Head of caudate nucleus (tissue), 42 donors: ENCODE data around the gene SLC14A1.

Experiments used
- DNase-seq, 42 donors: peaks; one replicate each; pipeline versions ENCODE4 v3.0.0 to v3.0.0-alpha.2; 2020 to 2021; ENCODE audit warnings: mixed read lengths in 7 of 42
- intact Hi-C: fragments of 100-400 bp; cut with DNase I; formaldehyde crosslinking; loops from one replicate; pipeline ENCODE4 v1.15.0; 2022

Gene SLC14A1

GRCh38 chr18:45783097-45784075, 59.4 kb downstream of the SLC14A1 start:
- DNase-seq: no peak
- intact Hi-C loops: no loop called here

- intact Hi-C loops: no loop called here
- DNase-seq: no peak
Measured at GRCh38 chr18:45785134-45785533, 61.2 kb downstream of the SLC14A1 start.

GRCh38 chr18:45786941-45787340, 63.0 kb downstream of the SLC14A1 start:
- DNase-seq: no peak
- intact Hi-C loops: no loop called here

- intact Hi-C loops: no loop called here
- DNase-seq: no peak
Measured at GRCh38 chr18:45787346-45787745, 63.4 kb downstream of the SLC14A1 start.

GRCh38 chr18:45788861-45789260, 64.9 kb downstream of the SLC14A1 start:
- DNase-seq: no peak
- intact Hi-C loops: no loop called here

- DNase-seq: no peak
- intact Hi-C loops: no loop called here
Measured at GRCh38 chr18:45792506-45793263, 68.7 kb downstream of the SLC14A1 start.

- DNase-seq: no peak
- intact Hi-C loops: no loop called here
Measured at GRCh38 chr18:45793264-45793965, 69.4 kb downstream of the SLC14A1 start.

GRCh38 chr18:45801416-45802004, 77.5 kb downstream of the SLC14A1 start:
- intact Hi-C loops: no loop called here
- DNase-seq: no peak
